Suppressor macrophage (primary cell): ENCODE results near the gene STX4.

Source experiments
- DNase-seq, 4 experiments: peaks; one replicate each; pipeline ENCODE4 v3.0.0-alpha.2; 2020 to 2022

Gene STX4

DNA sequence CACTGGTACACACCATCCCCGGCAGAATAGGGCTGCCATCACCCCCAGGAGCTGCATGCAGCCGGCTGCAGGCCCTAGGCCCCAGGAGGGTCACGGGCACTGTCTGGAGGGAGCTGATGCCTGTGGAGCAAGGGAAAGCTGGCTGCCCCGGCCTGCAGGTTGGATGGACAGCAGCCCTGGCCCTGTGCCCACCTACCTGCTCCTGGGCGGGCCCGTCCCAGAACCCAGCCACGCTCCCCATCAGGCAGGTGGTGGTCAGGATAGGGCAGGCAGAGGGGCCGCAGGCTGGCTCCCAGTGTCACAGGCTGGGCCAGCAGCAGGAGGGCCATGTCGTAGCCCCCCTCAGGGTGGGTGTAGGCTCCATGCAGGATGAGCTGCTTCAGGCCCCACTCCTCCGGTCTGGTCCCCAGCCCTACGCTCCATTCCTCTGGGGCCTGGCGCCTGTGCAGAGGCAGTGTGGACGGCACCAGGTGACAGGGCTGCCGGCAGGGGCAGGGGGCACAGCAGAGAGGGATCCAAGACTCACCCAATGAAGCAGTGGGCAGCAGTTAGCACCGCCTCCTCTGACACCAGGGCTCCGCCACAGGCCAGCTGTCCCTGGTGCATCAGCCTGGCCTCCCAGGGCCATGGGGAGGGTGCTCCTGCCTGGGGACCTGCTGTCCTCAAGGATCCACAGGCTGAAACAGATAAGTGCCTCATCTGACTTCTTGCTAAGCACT, 51.4 kb downstream of the STX4 start:
- no peak for DNase-seq

- DNase-seq = no peak
These were observed 52.1 kb downstream of the STX4 start for GRCh38 chr16:31085411-31085810.

DNA sequence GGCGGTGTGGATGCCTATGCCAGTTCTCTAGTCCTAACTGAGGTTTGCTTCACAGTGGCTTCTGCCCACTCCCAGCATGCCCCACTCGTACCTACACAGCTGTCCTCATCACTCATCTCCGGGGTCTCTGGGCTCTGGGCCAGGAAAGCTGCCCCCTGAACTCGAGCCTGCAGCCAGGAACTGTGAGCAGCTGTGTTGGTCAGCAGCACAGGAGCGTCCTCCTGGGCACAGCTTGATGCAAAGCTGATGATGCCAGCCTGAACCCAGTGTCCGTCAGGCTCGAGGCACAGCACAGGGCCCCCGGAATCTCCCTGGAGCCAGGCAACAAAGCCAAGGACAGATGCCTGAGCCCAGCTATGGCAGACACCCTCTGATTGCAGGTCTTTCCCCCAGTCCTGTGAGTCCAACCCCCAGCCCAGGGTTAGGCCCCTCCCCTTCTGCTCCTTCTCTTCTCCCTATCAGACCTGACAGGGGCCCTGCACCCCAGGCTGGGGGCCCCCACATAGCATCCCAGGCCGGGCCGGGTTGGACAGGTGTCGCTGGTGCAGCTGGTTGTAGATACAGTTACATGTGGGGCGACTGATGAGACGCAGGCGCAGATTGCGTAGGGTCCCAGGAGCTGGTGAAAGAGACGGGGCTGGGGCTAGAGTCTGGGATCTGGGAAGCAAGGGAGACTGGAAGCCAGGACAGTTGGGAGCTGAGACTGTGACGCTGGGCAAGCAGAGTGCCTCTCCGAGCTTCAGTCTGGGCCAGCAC, 52.7 kb downstream of the STX4 start:
- DNase-seq = no peak

GRCh38 chr16:31086629-31086906, 53.2 kb downstream of the STX4 start:
- DNase-seq = no peak

- no peak for DNase-seq
These were observed 54.1 kb downstream of the STX4 start for GRCh38 chr16:31087481-31087880.

GRCh38 chr16:31087971-31088370, 54.6 kb downstream of the STX4 start:
- DNase-seq = no peak

- no peak for DNase-seq
These were observed 55.3 kb downstream of the STX4 start, which contains the start of gene PRSS53 for GRCh38 chr16:31088459-31089183. PRSS53 (minus strand) TSS chr16:31088943; CDS start chr16:31088809, 134 bp downstream.

DNA sequence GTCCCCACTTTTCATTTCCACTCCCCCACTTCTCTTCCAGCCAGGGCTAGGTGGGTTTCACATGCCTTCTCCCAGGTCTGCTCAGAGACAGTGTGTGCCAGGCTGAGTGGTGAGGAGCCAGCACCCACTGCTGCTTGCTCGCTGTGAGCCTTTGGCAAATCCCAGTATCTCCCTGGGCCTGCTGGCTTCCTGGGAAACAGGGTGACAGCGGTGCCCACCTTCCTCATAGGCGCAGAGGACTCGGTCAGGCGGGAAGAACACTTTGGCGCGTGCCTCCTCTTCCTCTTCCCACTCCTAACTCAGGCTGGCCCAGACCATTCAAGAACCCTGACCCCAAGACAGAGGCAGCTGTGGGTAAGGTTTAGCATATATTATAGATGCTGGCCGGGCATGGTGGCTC, 55.8 kb downstream of the STX4 start:
- no peak for DNase-seq
